GM23248 (cell line): ENCODE results near the gene S100A11.

ENCODE experiments used
- EZH2 ChIP-seq: fragments of 200-600 bp; sonication (generic); IDR thresholded peaks from 2 replicates; pipeline ENCODE4 v1.6.1; 2018; ENCODE audit warnings: antibody characterized with exemption, mild to moderate bottlenecking; ENCODE audit not compliant: insufficient read depth, poor library complexity, severe bottlenecking
- EZH2phosphoT487 ChIP-seq: fragments of 200-600 bp; sonication (generic); IDR thresholded peaks from 2 replicates; pipeline ENCODE4 v1.6.1; 2018; ENCODE audit warnings: antibody characterized with exemption, moderate library complexity, mild to moderate bottlenecking, low read depth; ENCODE audit not compliant: insufficient read depth

DNA sequence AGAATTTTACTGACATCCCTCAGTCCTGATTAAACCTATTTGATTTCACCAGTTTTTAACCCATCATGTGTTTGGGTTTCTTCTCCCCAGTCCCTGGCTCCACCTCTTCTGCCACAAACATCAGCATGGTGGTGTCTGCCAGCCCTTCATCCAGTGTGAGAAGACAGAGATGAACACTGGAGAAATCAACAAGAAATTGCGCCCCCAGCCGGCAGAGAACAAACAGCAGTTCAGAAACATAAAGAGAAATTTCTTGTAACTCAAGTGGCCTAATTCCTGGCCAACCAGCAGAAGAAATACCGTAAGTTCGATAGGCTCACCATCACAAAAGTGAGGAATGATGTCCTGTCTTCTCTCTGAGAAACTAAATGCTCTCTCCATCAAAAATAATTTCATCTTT is 18.3 kb downstream of the S100A11 start:
- TF ChIP-seq EZH2 (no peak), EZH2phosphoT487 (no peak)
